Skin of body (tissue), 1 donor: ENCODE data around the gene MMAA. TPM values are rescaled to one million over a fixed set of nuclear protein-coding genes. Genes with fewer than 3 reads are reported as not detected.

ENCODE experiments used
- total RNA-seq: library from RNA; depleted of rRNA; stranded (reverse); fragments of >200 nt; gene quantifications from one replicate; pipeline ENCODE4 v1.2.3, GENCODE V29; 2014

The MMAA gene
- total RNA-seq, 1 donor from 2014 or later = 6.1 TPM

Other genes with a start within 250 kb of the MMAA start
- gene SMAD1, start 137.5 kb upstream of the MMAA start, total RNA-seq = 50.1 TPM
- gene C4orf51, start 60.8 kb downstream of the MMAA start, total RNA-seq = not detected